B cell (primary cell): Measurements from ENCODE around the gene KCNJ1. TPM values are rescaled to one million over a fixed set of nuclear protein-coding genes. Genes with fewer than 3 reads are reported as not detected.

ENCODE experiments used
- ATAC-seq: fragments of 200-7000 bp; cut with Tn5 transposase; one replicate; pipeline ENCODE4 v1.10.0; 2021; ENCODE audit warnings: low read depth, mild to moderate bottlenecking, moderate number of reproducible peaks, moderate library complexity
- CTCF ChIA-PET: fragments of 350-600 bp; sonication (Branson Sonifier 250); formaldehyde crosslinking; loops from one replicate; lab custom pipeline; 2021; ENCODE audit warnings: antibody characterized with exemption, inconsistent platforms; lab: Charles Lee
- POLR2A ChIA-PET: fragments of 350-600 bp; sonication (Branson Sonifier 250); formaldehyde crosslinking; loops from one replicate; lab custom pipeline; 2021; ENCODE audit warnings: antibody characterized with exemption; lab: Charles Lee
- DNase-seq: peaks from one replicate; pipeline ENCODE4 v3.0.0; 2013
- H2AFZ ChIP-seq: 2 replicates; pipeline ENCODE4 v1.6.1; 2012; ENCODE audit warnings: mild to moderate bottlenecking, low read depth, low read length; ENCODE audit not compliant: insufficient read depth, poor library complexity, severe bottlenecking
- H3K27ac ChIP-seq, 2 donors: 1 replicate in 1 of 2; 2 replicates in 1 of 2; pipeline ENCODE4 v1.5.1; 2012 to 2013; ENCODE audit warnings: low read length in 2 of 2, mild to moderate bottlenecking in 2 of 2, moderate library complexity in 1 of 2
- H3K27me3 ChIP-seq, 4 experiments: fragments of 200-600 bp in 1 of 4; sonication (generic) in 1 of 4; replicated peaks in 1 of 4; 1 replicate in 2 of 4; 2 replicates in 2 of 4; pipeline versions ENCODE4 v1.6.1 to v1.7.0; 2013 to 2016; ENCODE audit warnings: low read length in 3 of 4, mild to moderate bottlenecking in 2 of 4, mixed read lengths in 1 of 4, moderate library complexity in 1 of 4; ENCODE audit not compliant: insufficient read depth in 4 of 4, control insufficient read depth in 3 of 4; ENCODE audit errors: control extremely low read depth in 1 of 4
- H3K36me3 ChIP-seq, 2 experiments: replicated peaks in 1 of 2; 1 replicate in 1 of 2; 2 replicates in 1 of 2; pipeline versions ENCODE4 v1.6.1 to v1.7.1; 2013; ENCODE audit warnings: low read length in 1 of 2; ENCODE audit not compliant: insufficient read depth in 2 of 2, control insufficient read depth in 1 of 2; ENCODE audit errors: control extremely low read depth in 1 of 2, extremely low read depth in 1 of 2
- H3K4me1 ChIP-seq, 2 donors: fragments of 200-600 bp in 1 of 2; sonication (generic) in 1 of 2; 1 replicate in 1 of 2; 2 replicates in 1 of 2; pipeline versions ENCODE4 v1.5.1 to v1.6.1; 2013 to 2017; ENCODE audit warnings: low read length in 2 of 2; ENCODE audit not compliant: control insufficient read depth in 2 of 2, insufficient read depth in 2 of 2
- H3K4me2 ChIP-seq: replicated peaks from 2 replicates; pipeline ENCODE3; 2012; ENCODE audit warnings: mild to moderate bottlenecking, low read depth, low read length; ENCODE audit not compliant: poor library complexity, severe bottlenecking
- H3K4me3 ChIP-seq, 5 experiments: fragments of 200-600 bp in 1 of 5; sonication (generic) in 1 of 5; 1 replicate in 3 of 5; 2 replicates in 2 of 5; pipeline versions ENCODE4 v1.5.1 to v1.7.0; 2011 to 2016; ENCODE audit warnings: low read length in 4 of 5, mild to moderate bottlenecking in 4 of 5, low read depth in 2 of 5, control low read depth in 1 of 5, moderate library complexity in 1 of 5; ENCODE audit not compliant: insufficient read depth in 1 of 5; ENCODE audit errors: control extremely low read depth in 1 of 5, extremely low read depth in 1 of 5
- H3K79me2 ChIP-seq: fragments of 200-600 bp; sonication (generic); one replicate; pipeline ENCODE4 v1.6.0; 2016; ENCODE audit warnings: low read length; ENCODE audit not compliant: control insufficient read depth, insufficient read depth
- H3K9ac ChIP-seq: fragments of 200-600 bp; sonication (generic); 2 replicates; pipeline ENCODE4 v1.6.1; 2017; ENCODE audit warnings: mild to moderate bottlenecking, low read length, moderate library complexity
- H3K9me3 ChIP-seq, 3 donors: one replicate each; pipeline versions ENCODE4 v1.6.1 to v1.7.1; 2013; ENCODE audit warnings: low read length in 2 of 3; ENCODE audit not compliant: control insufficient read depth in 2 of 3, insufficient read depth in 1 of 3; ENCODE audit errors: control extremely low read depth in 1 of 3
- H4K20me1 ChIP-seq: 2 replicates; pipeline ENCODE4 v1.6.0; 2012; ENCODE audit warnings: mild to moderate bottlenecking, low read length; ENCODE audit not compliant: insufficient read depth, control insufficient read depth, poor library complexity, severe bottlenecking
- H3K27ac Mint-ChIP-seq: one replicate; pipeline ENCODE4 v1.8.0; 2021; ENCODE audit warnings: mixed read lengths
- H3K27me3 Mint-ChIP-seq: one replicate; pipeline ENCODE4 v1.8.0; 2021; ENCODE audit warnings: mixed read lengths
- H3K4me1 Mint-ChIP-seq: one replicate; pipeline ENCODE4 v1.8.0; 2021; ENCODE audit warnings: mixed read lengths
- H3K4me3 Mint-ChIP-seq: one replicate; pipeline ENCODE4 v1.8.0; 2021; ENCODE audit warnings: mixed read lengths
- H3K9me3 Mint-ChIP-seq: one replicate; pipeline ENCODE4 v1.8.0; 2022; ENCODE audit warnings: mixed read lengths; ENCODE audit not compliant: insufficient read depth
- EZH2 ChIP-seq: IDR thresholded peaks from 2 replicates; pipeline ENCODE4 v1.6.1; 2012; ENCODE audit warnings: borderline replicate concordance, low read depth, mild to moderate bottlenecking, moderate library complexity, low read length; ENCODE audit not compliant: insufficient read depth, poor library complexity, severe bottlenecking
- WGBS: methylation state at CpG from one replicate; pipeline ENCODE4 v1.1.5; 2013; ENCODE audit warnings: missing lambda C conversion rate; ENCODE audit not compliant: insufficient coverage; 5-methylcytosine and 5-hydroxymethylcytosine counted together
- intact Hi-C: fragments of 100-400 bp; cut with micrococcal nuclease; formaldehyde crosslinking; loops from one replicate; pipeline ENCODE4 v1.10.0; 2022
- polyA plus RNA-seq: library from polyadenylated mRNA; depleted of rRNA; stranded (reverse); fragments of >200 nt; gene quantifications from 2 replicates; pipeline ENCODE4 v1.2.3, GENCODE V29; 2012
- total RNA-seq, 2 donors: library from RNA; stranded (reverse); fragments of 120-200 nt in 1 of 2; gene quantifications; 1 replicate in 1 of 2; 2 replicates in 1 of 2; pipeline versions ENCODE4 v1.2.3 to v1.2.4, GENCODE V29; 2013 to 2022
- TF ChIP-seq, protein P1 (sequence below): fragments of 200-600 bp; IDR thresholded peaks from one replicate; pipeline ENCODE4 v1.8.0; 2022; ENCODE audit warnings: antibody characterized with exemption, mild to moderate bottlenecking

KCNJ1 gene
- total and polyA plus RNA-seq, 2 donors (not counting 1 experiment from before 2014, with no cell fraction given) = not detected

- Mint-ChIP-seq H3K4me1 (peaks cover 77% of the 10 kb centered on the region), H3K27me3 (no peaks in the 10 kb centered on the region), H3K27ac (peak overlapping the region; percentile 90), H3K9me3 (no peaks in the 10 kb centered on the region), H3K4me3 (peak overlapping the region; percentile 67)
- Histone ChIP-seq H3K79me2 (peaks cover 3% of the 10 kb centered on the region), H3K4me1 (peaks cover 72 to 73% of the 10 kb centered on the region in 2 donors), H3K4me3 (peak overlapping the region in 1 of 5 experiments; percentile 3), H3K27ac (peak overlapping the region; percentile 60 to 78), H4K20me1 (no peaks in the 10 kb centered on the region), H3K4me2 (peak overlapping the region; percentile 70), H3K27me3 (no peaks in the 10 kb centered on the region), H3K36me3 (no peaks in the 10 kb centered on the region), H3K9ac (peak overlapping the region; percentile 31), H2AFZ (peak overlapping the region; percentile 23), H3K9me3 (peaks cover 0 to 7% (median 0%) of the 10 kb centered on the region in 3 donors)
- no peak for DNase-seq
- ChIA-PET CTCF (interaction anchor here (1.2 to 20.7 kb wide), 23 partner anchors 19 to 673 kb away, joined by 3 to 417 read pairs (median 10); no protein-coding TSS in a partner anchor), POLR2A (no interaction called here)
- TF ChIP-seq, protein P1, sequence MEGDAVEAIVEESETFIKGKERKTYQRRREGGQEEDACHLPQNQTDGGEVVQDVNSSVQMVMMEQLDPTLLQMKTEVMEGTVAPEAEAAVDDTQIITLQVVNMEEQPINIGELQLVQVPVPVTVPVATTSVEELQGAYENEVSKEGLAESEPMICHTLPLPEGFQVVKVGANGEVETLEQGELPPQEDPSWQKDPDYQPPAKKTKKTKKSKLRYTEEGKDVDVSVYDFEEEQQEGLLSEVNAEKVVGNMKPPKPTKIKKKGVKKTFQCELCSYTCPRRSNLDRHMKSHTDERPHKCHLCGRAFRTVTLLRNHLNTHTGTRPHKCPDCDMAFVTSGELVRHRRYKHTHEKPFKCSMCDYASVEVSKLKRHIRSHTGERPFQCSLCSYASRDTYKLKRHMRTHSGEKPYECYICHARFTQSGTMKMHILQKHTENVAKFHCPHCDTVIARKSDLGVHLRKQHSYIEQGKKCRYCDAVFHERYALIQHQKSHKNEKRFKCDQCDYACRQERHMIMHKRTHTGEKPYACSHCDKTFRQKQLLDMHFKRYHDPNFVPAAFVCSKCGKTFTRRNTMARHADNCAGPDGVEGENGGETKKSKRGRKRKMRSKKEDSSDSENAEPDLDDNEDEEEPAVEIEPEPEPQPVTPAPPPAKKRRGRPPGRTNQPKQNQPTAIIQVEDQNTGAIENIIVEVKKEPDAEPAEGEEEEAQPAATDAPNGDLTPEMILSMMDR = no peak
- no peak for TF ChIP-seq EZH2
- no peak for ATAC-seq
- WGBS = 25% methylated on average over 2 of the region's 3 CpGs
- intact Hi-C loops = loop anchor here (5.0 to 10.0 kb wide), 2 partner anchors 35 to 797 kb away; no protein-coding TSS in a partner anchor
These were observed 35.0 kb downstream of the KCNJ1 start for GRCh38 chr11:128832121-128832497.
